ENCODE data around the gene PGRMC1.
"Not testable (repeated sequence)": the region's sequence is repeated elsewhere in the genome, so short reads cannot be mapped to it uniquely, and the experiment has no call there.

The PGRMC1 gene

DNA sequence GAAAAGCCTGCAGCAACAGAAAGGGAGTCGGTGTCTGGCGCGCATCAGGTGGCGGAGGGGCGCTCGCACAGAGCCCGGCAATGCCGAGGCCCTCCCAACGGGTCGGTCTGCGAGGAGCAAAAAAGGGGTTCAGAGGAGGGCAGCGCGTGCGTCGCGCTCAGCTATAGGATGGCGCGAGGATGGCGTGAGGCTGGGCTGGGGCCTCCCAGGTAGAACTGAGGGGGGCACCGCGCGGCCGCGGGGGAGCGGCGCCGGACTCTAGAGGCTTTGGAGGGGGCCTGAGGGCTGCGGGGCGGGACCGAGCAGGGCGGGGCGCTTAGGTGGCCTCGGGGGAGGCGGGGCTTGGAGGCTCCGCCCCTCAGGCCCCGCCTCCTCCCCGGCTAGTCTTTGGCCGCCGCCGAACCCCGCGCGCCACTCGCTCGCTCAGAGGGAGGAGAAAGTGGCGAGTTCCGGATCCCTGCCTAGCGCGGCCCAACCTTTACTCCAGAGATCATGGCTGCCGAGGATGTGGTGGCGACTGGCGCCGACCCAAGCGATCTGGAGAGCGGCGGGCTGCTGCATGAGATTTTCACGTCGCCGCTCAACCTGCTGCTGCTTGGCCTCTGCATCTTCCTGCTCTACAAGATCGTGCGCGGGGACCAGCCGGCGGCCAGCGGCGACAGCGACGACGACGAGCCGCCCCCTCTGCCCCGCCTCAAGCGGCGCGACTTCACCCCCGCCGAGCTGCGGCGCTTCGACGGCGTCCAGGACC lies at the start of gene PGRMC1:
TSS of gene PGRMC1 (plus strand) at position 414 of the 751 bp plus-strand sequence. CDS start at position 493, 79 bp downstream.
- peak; percentile 49 to 64 for DNase-seq

DNA sequence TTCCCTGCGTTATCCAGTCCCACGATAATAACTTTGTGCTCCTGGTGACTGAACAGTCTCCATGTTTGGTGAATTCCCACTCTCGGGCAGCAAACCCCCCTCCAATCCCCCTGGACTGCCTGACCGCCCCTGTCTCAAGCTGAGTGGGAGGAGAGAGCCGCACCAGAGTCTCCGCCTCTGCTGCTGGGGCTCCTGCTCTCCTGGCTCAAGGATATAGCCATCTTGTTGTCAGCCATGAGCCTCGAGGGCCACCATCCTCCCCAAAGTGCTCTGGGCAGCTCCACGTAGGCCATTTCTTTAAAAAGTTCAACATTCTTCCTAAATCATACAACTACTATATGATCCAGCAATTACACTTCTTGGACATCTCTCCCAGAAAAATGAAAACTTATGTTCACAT lies 49.3 kb upstream of the PGRMC1 start:
- no peak for DNase-seq

DNA sequence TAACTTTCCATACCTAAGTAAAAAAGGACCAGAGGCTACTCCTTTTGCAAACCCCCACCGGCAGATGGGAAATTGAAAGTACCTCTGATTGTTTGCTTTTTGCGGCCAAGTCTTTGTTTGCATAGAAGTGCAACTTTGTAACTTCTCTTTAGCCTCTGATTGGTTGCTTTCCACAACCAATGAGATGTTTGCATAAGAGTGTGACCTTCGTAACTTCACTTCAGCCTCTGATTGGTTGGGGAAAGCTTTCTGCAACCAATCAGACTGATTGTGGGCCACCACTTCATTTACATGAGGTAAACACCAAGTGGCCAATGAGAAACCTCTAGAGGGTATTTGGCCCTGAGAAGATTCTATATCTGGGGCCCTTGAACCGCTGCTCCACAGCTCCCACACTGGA lies 48.8 kb upstream of the PGRMC1 start:
- no peak for DNase-seq

DNA sequence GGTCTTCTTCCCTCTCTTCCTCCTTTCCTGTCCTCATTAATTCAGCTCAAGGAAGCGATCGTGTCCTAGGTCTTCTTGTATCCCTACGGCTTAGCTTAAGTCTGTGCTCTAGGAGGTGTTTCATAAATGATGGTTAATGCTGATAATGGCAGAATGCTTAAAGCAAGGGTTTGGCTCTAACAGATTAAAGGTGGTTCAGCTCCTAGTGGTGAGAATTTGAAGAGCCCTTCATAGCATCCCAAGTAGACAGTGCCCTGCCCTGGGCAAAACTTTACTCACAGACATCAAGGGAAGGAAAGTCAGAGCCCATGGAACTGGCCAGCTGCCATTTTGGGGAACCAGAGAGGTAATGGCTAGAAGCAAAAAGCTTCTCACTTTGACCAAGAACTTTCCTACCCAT lies 47.0 kb upstream of the PGRMC1 start:
- DNase-seq = no peak

DNA sequence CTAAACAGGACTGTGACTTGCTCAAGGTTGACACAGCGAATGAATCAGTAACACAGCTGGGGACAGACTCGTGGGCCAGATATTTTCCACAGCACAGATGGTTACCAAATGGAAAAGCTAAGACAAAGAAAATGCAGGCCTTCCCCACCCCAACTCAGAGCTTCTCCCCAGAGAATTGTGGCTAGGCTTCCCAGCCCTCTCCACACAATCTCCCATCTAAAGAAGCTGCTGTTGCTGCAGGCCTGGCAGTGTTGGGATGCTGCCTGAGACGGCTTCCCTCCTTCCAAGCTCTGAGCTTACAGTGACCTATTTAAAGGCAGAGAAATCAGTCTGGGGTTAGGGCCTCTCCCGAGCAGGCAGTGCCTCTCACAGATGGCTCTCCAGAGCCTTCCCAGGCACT lies 46.5 kb upstream of the PGRMC1 start:
- DNase-seq = no peak

DNA sequence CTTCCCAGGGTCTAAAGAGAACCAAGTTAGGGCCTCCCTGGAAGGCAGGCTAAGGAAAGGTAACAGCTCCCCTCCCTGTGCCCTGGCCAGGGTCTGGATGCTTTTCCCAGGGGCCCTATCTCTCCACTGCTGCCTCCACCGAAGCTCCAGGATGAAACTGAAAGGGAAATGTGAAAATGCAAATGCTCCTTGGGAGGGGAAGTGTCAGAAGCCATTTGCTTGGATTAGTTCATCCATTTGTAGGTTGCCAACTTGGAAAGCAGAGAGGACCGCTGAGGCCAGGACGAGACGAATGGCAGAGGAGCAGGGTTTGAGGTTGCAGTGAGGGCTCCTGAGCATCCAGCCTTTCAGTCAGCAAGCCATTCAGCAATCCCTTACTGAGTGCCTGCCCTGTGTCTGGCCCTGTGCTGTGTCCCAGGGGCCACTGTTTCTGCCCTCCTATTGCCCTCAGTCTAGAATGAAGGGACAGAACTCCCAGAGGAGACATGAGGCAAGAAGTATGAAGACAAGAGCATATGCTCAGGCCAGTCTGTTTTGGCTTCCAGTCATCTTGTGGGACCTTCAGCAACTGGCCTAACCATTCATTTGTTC lies 45.9 kb upstream of the PGRMC1 start:
- DNase-seq = no peak

DNA sequence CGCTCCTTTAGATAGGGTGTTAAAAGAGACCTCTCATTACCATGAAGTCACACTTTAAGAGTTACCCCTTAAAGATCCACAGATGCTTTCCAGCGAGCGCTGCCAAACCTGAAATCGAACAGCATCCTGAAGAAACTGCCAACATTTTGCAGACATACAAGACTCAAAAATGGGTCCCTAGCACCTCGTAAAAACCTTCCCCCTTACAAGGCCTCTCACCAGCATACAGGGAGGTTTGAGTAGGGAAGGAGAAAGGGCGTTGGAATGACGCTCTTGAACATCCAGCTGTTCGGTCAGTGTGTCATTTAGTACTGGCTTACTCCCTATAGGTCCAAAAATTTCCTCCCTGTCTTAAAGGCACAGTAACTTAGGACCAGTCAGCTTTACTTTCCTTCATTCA lies 45.3 kb upstream of the PGRMC1 start:
- DNase-seq = no peak

DNA sequence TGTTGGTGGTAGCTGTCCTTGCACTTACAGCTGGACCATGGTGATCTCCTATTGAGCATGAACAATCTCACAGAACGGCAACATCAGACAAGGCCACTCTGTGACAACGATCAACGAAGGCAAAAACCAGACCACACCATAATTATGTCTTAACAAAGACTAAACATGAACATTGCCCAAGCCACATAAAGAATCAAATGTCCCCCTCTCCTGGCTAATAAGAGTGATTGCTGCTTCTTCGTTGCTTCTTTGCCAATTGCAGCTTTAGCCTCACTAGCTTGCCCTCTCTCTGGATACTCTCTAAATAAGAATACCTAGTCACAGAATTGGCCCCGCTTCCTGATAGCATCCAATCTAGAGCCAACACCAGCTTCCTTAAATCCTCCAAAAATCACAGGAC lies 41.5 kb upstream of the PGRMC1 start:
- no peak for DNase-seq

DNA sequence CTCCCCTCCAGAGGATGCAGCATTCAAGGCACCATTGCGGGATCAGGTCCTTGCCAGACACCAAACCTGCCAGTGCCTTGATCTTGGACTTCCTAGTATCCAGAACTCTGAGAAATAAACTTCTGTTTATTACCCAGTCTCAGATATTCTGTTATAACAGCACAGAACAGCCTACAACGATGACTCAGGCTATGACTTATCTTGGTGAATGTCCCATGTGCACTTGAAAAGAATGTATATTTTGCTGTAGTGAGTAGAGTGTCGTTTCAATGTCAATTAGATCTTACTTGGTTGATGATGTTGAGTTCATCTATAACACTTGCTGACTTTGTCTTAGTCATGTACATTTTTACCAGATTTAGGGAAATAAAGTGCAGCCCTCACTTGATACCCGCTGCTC lies 34.5 kb upstream of the PGRMC1 start:
- no peak for DNase-seq

DNA sequence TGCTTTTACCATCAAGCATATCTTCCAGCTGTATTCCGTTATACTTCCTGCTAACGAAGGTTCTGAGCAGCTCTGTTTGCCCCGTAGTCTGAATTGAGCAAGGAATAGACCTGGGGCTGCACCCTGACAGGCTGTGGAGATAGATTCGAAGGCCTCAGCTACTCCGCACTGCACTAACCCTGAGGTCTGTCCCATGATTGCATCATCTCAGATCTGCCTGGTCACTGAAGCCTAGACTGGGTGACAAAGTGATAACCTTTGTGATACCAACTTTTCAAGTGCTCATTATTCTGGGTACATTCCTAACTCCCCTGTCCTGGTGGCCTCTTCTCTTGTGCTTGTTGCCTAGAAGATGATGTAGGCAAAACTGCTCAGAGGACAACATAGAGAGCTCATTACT lies 29.9 kb upstream of the PGRMC1 start:
- no peak for DNase-seq

DNA sequence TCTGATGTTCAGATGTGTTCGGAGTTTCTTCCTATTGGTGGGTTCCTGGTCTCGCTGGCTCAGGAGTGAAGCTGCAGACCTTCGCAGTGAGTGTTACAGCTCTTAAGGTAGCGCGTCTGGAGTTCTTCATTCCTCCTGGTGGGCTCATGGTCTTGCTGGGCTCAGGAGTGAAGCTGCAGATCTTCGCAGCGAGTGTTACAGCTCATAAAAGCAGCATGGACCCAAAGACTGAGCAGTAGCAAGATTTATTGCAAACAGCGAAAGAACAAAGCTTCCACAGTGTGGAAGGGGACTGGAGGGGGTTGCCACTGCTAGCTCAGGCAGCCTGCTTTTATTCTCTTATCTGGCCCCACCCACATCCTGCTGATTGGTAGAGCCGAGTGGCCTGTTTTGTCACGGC lies 28.6 kb upstream of the PGRMC1 start:
- DNase-seq = not testable (repeated sequence)

DNA sequence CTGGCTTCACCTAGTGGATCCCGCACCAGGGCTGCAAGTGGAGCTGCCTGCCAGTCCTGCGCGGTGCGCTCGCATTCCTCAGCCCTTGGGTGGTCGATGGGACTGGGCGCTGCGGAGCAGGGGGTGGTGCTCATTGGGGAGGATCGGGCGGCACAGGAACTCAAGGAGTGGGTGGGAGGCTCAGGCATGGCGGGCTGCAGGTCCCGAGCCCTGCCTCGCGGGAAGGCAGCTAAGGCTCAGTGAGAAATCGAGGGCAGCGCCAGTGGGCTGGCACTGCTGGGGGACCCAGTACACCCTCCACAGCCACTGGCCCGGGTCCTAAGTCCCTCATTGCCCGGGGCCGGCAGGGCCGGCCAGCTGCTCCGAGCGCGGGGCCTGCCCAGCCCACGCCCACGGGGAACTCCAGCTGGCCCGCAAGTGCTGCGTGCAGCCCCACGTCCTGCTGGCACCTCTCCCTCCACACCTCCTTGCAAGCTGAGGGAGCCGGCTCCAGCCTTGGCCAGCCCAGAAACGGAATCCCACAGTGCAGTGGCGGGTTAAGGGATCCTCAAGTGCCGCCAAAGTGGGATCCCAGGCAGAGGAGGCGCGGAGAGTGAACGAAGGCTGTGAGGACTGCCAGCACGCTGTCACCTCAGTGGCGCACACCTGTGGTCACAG lies 27.6 kb upstream of the PGRMC1 start:
- no peak for DNase-seq

DNA sequence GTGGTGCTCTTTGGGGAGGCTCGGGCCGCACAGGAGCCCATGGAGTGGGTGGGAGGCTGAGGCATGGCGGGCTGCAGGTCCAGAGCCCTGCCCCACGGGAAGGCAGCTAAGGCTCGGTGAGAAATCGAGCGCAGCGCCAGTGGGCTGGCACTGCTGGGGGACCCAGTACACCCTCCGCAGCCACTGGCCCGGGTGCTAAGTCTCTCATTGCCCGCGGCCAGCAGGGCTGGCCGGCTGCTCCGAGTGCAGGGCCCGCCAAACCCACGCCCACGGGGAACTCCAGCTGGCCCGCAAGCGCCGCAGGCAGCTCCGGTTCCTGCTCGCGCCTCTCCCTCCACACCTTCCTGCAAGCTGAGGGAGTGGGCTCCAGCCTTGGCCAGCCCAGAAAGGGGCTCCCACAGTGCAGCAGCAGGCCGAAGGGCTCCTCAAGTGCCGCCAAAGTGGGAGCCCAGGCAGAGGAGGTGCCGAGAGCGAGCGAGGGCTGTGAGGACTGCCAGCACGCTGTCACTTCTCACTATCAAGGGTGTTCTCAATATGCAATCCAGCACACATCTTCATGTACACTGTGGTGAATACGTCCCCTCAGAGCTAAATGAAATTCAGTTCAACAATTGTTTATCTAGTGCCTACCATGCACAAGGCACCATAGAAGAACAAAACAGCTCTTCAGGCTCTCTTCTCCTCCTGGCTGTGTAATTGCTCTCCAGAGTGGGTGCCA lies 25.0 kb upstream of the PGRMC1 start:
- not testable (repeated sequence) for DNase-seq

DNA sequence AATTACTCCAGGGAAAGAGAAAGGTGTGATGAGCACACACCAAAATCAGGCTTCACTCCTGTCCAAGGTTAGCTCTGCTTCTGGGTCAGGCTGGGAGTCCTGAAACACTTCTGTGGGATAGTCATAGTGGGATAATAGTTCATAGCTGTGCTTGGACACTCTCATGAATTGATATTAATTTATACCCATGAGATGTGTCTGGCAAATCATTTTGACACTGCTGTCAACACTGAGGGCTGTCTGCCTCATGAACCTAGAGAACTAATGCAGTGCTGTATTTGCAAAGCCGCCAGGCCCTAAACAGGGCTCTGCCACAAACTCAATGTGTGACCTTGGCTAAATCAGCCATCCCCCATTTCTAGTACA lies 24.5 kb upstream of the PGRMC1 start:
- no peak for DNase-seq

DNA sequence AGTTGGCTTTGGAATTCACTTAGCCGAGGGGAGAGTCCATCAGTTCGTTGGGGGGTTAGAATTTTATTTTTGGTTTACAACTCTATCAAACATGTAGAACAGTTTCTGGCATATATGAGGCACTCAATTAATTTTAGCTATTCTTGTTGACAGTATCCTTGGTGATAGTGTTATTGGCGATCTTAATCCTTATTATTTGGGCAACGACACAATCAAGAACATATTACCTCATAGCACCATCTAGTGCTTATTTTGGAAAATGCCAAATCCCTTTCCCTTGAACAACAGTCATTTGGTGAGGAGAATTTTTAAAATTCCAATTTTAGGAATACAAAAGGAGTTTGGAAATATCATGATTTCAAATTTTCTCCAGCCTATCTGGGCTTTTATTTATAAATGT lies 17.9 kb upstream of the PGRMC1 start:
- DNase-seq = no peak

DNA sequence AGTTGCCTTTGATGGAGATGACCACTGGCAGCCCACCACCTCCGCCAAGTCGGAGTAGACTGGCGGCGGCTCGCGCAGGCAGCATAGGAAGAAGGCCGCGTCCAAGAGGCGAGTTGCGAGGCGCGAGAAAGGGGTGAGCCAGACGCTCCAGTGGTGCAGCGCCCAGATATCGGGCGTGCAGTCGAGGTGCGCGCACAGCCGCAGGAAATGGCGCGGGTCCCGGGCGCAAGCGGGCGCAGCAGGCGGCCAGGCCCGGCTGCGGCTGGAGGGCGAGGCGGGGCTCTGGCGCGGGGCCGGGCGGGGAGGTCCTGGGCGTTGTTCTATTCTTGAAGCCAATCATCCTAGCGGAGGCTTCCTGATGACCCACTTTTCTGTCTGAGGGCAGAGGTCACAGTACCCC lies 13.2 kb upstream of the PGRMC1 start:
- no peak for DNase-seq

DNA sequence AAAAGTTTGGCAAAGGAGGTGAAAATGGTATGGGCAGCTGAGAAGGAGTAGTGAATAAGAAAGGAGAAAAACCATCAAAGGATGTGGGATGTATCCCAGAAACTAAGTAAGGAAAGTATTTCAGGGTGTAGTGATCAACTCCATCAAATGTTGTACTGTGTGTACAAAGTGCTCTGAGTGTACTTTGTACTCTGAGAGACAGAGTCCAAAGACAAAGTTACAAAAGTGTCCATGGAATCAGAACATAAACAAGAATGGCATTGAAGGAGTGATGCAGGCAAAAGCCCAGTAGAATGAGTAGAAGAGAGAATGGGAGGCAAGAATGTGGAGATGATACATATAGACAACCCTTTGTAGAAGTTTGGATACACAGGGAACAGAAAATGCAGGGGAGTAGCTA lies 12.3 kb upstream of the PGRMC1 start:
- no peak for DNase-seq

DNA sequence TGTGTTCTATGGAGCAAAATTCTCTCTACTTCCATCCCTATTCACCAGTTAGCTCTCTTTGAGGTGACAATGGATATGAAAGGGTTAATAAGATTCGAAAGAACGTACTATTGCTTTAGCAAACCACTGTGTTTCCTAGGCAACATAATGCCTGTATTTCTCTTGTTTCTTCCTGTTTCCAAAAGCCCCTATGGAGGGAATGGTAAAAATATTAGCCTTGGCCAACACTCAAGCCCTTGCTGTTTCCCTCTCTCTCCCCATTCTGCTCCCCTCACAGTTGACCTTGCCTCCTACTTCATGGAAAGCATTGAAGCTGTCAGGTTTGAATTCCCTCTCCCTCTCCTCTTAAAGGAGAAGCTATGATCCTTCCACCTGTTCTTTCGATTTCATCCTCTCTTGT lies 9.6 kb upstream of the PGRMC1 start:
- DNase-seq = no peak

DNA sequence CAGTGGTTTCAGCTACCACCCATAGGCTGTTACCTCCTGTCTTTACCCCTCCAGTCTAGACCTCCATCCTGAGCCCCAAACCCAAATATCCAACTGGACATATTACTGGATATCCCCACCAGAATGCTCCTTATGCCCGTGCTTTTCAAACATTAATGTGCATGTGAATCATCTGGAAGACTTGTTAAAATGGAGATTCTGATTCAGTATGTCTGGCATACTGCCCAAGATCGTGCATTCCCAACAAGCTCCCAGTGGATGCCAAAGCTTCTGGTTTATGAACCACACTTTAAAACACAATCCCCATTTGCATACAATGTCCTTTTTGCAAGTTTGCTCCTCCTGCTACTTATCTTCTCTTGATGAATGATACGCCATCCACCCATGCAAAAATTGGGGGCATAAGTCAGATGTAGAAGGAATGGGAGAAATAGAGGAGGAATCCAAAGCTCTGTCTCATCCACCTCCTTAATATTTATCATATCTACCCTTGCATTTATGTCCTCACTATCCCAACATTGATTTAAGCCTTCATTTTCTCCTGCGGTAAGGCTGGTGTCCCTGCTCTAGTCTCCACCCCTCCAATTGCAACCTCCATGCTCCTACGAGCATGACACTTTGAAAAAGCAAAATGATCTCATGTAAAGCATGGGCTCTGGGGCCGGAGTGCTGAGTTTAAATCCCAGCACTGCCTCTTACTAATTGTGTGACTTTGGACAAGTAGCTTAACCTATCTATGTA lies 7.4 kb upstream of the PGRMC1 start:
- no peak for DNase-seq

DNA sequence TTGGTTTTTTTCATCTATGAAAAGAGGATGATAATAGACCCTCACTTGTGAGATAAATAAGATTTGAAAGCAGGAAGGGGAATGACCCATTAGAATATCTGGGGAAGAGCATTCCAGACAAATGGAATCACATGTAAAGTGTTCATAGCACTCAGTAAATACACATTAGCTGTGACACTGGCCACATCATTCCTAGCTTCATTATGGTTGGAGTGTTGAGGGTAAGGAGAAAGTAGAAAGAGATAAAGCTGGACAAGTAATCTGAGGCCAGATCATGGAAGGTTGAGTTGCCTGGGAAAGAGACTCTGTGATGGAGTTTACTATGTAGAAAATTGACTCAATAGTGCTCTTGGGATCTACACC lies 6.9 kb upstream of the PGRMC1 start:
- no peak for DNase-seq

DNA sequence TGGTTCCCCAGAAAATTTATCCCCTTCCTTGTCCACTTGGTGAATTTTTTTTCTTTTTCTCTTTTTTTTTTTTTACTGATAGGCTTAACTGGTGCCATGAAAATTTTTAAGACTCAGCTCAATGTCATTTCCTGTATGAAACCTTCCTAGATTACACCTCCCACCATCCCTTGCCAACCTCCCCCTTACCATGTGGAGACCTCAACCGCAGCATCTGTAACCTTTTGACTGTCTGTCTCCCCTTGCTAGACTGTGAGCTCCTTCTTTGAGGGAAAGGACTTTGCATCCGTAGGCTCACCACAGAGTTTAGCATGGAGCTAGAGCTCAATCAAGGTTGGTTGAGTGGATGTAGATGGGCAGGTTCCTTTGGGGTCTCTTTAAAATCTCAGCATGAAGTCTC lies 5.2 kb upstream of the PGRMC1 start:
- no peak for DNase-seq

DNA sequence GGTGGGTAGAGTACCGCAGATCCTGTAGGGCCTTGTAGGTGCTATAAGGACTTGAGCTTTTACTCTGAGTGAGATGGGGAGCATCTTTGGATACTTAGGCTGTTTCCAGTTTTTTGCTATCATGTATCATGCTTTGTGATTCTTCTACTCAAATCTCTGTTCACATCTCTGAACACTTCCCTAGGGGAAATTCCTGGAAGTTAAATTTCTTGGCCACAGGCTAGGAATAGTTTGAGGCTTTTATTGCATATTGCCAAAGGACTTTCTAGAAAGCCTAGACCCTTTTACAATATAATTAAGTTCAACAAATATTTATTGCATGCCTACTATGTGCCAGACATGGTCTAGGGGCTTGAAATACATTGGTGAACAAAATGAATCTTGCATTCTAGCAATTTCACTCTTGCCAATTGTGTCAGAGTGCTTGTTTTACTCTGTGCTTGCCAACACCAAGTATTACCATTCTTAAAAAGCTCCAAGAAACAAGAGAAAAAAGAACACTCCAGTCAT lies 4.1 kb upstream of the PGRMC1 start:
- DNase-seq = no peak

DNA sequence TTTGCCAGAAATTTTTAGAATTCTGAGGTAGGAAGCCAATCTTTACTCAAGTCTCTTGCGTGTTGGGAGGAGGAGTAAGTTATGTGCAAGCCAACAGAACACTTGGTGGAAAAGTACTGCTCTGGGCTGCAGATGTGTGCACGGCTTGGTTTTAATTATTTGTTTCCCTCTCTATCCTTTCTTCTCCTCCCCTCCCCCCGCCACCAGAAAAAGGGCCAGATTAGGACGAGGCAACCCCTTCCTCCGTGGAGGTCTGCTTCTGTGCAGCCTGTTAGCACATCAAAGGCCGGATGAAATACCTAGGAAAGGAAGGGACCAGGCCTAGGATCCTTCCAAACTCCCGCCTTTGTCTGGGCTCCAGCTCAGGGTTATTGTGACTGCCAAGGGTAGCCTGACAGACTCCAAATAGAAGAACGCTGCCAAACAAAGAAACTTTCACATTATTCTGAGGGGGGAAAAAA lies 1.0 kb upstream of the PGRMC1 start:
- DNase-seq = no peak

Data from stimulated activated CD4-positive, alpha-beta T cell treated with anti-CD3 and anti-CD28 coated beads, Interleukin-2, amount 100 ng/mL, for 48 hours (primary cell).